ENCODE data around the gene KLF7.

DNA sequence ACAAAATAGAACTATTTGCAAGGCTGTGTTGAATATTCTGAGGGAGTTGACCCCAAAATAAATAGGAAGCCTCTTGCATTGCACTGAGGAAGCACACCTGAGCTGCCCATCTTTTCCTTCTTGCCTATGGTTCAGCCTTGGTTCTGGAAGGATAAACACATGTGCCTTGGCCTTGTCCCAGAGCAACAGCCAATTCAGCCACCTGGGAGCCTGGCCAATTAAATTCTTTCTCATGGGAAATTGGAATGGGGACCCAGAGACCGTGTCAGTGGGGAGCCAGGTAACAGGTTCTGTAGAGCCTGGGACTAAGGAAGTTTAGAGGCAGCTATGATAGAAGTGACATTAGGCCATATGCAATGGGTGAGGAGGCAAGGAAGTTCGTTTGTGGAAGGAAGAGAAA lies 99.6 kb downstream of the KLF7 start:
- TF ChIP-seq BACH2 (CRISPR knock-in tag; IDR thresholded peaks at IDR 0.05; ENCODE audit: borderline replicate concordance): no peak
- no peak for TF ChIP-seq ZFP30 (CRISPR knock-in tag; IDR thresholded peaks at IDR 0.05)
- TF ChIP-seq, protein P1, sequence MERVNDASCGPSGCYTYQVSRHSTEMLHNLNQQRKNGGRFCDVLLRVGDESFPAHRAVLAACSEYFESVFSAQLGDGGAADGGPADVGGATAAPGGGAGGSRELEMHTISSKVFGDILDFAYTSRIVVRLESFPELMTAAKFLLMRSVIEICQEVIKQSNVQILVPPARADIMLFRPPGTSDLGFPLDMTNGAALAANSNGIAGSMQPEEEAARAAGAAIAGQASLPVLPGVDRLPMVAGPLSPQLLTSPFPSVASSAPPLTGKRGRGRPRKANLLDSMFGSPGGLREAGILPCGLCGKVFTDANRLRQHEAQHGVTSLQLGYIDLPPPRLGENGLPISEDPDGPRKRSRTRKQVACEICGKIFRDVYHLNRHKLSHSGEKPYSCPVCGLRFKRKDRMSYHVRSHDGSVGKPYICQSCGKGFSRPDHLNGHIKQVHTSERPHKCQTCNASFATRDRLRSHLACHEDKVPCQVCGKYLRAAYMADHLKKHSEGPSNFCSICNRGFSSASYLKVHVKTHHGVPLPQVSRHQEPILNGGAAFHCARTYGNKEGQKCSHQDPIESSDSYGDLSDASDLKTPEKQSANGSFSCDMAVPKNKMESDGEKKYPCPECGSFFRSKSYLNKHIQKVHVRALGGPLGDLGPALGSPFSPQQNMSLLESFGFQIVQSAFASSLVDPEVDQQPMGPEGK (CRISPR knock-in tag; IDR thresholded peaks at IDR 0.05; ENCODE audit: borderline replicate concordance): no peak
- TF ChIP-seq, protein P2, sequence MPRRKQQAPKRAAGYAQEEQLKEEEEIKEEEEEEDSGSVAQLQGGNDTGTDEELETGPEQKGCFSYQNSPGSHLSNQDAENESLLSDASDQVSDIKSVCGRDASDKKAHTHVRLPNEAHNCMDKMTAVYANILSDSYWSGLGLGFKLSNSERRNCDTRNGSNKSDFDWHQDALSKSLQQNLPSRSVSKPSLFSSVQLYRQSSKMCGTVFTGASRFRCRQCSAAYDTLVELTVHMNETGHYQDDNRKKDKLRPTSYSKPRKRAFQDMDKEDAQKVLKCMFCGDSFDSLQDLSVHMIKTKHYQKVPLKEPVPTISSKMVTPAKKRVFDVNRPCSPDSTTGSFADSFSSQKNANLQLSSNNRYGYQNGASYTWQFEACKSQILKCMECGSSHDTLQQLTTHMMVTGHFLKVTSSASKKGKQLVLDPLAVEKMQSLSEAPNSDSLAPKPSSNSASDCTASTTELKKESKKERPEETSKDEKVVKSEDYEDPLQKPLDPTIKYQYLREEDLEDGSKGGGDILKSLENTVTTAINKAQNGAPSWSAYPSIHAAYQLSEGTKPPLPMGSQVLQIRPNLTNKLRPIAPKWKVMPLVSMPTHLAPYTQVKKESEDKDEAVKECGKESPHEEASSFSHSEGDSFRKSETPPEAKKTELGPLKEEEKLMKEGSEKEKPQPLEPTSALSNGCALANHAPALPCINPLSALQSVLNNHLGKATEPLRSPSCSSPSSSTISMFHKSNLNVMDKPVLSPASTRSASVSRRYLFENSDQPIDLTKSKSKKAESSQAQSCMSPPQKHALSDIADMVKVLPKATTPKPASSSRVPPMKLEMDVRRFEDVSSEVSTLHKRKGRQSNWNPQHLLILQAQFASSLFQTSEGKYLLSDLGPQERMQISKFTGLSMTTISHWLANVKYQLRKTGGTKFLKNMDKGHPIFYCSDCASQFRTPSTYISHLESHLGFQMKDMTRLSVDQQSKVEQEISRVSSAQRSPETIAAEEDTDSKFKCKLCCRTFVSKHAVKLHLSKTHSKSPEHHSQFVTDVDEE (CRISPR knock-in tag; IDR thresholded peaks at IDR 0.05): no peak
- TF ChIP-seq ARNTL (CRISPR knock-in tag; IDR thresholded peaks at IDR 0.05; ENCODE audit: borderline replicate concordance, low read depth): no peak
- TF ChIP-seq, protein P3, sequence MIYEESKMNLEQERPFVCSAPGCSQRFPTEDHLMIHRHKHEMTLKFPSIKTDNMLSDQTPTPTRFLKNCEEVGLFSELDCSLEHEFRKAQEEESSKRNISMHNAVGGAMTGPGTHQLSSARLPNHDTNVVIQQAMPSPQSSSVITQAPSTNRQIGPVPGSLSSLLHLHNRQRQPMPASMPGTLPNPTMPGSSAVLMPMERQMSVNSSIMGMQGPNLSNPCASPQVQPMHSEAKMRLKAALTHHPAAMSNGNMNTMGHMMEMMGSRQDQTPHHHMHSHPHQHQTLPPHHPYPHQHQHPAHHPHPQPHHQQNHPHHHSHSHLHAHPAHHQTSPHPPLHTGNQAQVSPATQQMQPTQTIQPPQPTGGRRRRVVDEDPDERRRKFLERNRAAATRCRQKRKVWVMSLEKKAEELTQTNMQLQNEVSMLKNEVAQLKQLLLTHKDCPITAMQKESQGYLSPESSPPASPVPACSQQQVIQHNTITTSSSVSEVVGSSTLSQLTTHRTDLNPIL (CRISPR knock-in tag; IDR thresholded peaks at IDR 0.05; ENCODE audit: low read depth): no peak
- no peak for TF ChIP-seq ZFP3 (CRISPR knock-in tag; IDR thresholded peaks at IDR 0.05)
- no peak for TF ChIP-seq GLIS3 (CRISPR knock-in tag; IDR thresholded peaks at IDR 0.05)
- no peak for TF ChIP-seq OSR1 (CRISPR knock-in tag; IDR thresholded peaks at IDR 0.05)
- TF ChIP-seq ESRRG (CRISPR knock-in tag; IDR thresholded peaks at IDR 0.05): no peak
- TF ChIP-seq, protein P4, sequence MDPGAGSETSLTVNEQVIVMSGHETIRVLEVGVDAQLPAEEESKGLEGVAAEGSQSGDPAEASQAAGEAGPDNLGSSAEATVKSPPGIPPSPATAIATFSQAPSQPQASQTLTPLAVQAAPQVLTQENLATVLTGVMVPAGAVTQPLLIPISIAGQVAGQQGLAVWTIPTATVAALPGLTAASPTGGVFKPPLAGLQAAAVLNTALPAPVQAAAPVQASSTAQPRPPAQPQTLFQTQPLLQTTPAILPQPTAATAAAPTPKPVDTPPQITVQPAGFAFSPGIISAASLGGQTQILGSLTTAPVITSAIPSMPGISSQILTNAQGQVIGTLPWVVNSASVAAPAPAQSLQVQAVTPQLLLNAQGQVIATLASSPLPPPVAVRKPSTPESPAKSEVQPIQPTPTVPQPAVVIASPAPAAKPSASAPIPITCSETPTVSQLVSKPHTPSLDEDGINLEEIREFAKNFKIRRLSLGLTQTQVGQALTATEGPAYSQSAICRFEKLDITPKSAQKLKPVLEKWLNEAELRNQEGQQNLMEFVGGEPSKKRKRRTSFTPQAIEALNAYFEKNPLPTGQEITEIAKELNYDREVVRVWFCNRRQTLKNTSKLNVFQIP (CRISPR knock-in tag; IDR thresholded peaks at IDR 0.05; ENCODE audit: borderline replicate concordance, low read depth): no peak
